Keratinocyte (primary cell): ENCODE data around the gene ZBTB3.

Source experiments
- CTCF ChIP-seq, 3 experiments: IDR thresholded peaks in 1 of 3; conservative IDR thresholded peaks in 1 of 3; optimal IDR thresholded peaks in 1 of 3; 2 replicates in 2 of 3; 3 replicates in 1 of 3; pipeline versions ENCODE3 to v1.5.1; 2011; ENCODE audit warnings: low read length in 3 of 3, mild to moderate bottlenecking in 3 of 3, moderate library complexity in 2 of 3, control low read depth in 1 of 3, inconsistent platforms in 1 of 3; ENCODE audit not compliant: insufficient read depth in 2 of 3; ENCODE audit errors: extremely low read depth in 1 of 3
- EZH2 ChIP-seq: IDR thresholded peaks from one replicate; pipeline ENCODE4 v1.6.1; 2012; ENCODE audit warnings: inconsistent platforms, mild to moderate bottlenecking, low read length, moderate library complexity

- no peak for TF ChIP-seq CTCF (optimal IDR thresholded peaks at IDR 0.05 in 1 of 3, IDR thresholded peaks at IDR 0.05 in 1 of 3, conservative IDR thresholded peaks at IDR 0.05 in 1 of 3; ENCODE audit: extremely low read depth in 1 of 3, insufficient read depth in 2 of 3, low read length in 3 of 3)
- TF ChIP-seq EZH2, result no peak
Observed at GRCh38 chr11:62771144-62772021, 17.4 kb upstream of the ZBTB3 start, which contains the start of gene TAF6L.
